ENCODE results near the gene CRMP1.

GRCh38 chr4:5836943-5837342 is 55.9 kb downstream of the CRMP1 start:
- TF ChIP-seq POLR2AphosphoS5 (IDR thresholded peaks at IDR 0.05; ENCODE audit: low read depth, low read length) (no peak), TAF1 (IDR thresholded peaks at IDR 0.05; ENCODE audit: borderline replicate concordance, insufficient read depth, low read length) (no peak), REST (IDR thresholded peaks at IDR 0.05; ENCODE audit: insufficient read depth in 1 of 2, low read depth in 2 of 2, low read length in 2 of 2) (no peak), FOXP2 (optimal IDR thresholded peaks at IDR 0.05; ENCODE audit: borderline replicate concordance, extremely low read depth, extremely low read length, insufficient read depth) (no peak), SIN3A (IDR thresholded peaks at IDR 0.05; ENCODE audit: borderline replicate concordance, insufficient read depth, low read length) (no peak)
